GM18873 (cell line): ENCODE results near the gene OR2Y1.
"Not testable (repeated sequence)": the region's sequence is repeated elsewhere in the genome, so short reads cannot be mapped to it uniquely, and the experiment has no call there.

Source experiments
- ATAC-seq: cut with Tn5 transposase; IDR thresholded peaks from one replicate; pipeline ENCODE4 v1.9.1; 2021; ENCODE audit warnings: mild to moderate bottlenecking, moderate library complexity, moderate number of reproducible peaks; ENCODE audit not compliant: unreplicated experiment, low FRiP score

OR2Y1 gene, protein sequence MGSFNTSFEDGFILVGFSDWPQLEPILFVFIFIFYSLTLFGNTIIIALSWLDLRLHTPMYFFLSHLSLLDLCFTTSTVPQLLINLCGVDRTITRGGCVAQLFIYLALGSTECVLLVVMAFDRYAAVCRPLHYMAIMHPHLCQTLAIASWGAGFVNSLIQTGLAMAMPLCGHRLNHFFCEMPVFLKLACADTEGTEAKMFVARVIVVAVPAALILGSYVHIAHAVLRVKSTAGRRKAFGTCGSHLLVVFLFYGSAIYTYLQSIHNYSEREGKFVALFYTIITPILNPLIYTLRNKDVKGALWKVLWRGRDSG

DNA sequence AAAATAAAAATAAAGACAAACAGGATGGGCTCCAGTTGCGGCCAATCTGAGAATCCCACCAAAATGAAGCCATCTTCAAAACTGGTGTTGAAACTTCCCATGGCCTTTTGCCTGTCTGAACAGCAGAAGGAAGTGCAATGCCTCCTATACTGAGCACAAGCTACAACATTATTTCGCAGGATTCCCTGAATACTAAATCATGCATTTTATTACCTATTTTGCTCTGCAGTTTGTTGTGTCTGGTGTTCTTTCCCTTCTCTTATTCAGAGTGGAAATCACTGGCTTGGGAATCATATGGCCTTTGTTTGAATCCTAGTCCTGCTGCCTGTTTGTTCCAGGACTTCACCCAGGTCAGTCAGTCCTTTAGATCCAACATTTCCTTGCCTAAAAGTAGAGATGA is at the start of gene OR2Y1:
OR2Y1 (minus strand) TSS at position 101 of the 400 bp plus-strand sequence; CDS start at position 101, 0 bp downstream.
- ATAC-seq: no peak

GRCh38 chr5:180788651-180789410 is 49.0 kb upstream of the OR2Y1 start:
- ATAC-seq: not testable (repeated sequence)

DNA sequence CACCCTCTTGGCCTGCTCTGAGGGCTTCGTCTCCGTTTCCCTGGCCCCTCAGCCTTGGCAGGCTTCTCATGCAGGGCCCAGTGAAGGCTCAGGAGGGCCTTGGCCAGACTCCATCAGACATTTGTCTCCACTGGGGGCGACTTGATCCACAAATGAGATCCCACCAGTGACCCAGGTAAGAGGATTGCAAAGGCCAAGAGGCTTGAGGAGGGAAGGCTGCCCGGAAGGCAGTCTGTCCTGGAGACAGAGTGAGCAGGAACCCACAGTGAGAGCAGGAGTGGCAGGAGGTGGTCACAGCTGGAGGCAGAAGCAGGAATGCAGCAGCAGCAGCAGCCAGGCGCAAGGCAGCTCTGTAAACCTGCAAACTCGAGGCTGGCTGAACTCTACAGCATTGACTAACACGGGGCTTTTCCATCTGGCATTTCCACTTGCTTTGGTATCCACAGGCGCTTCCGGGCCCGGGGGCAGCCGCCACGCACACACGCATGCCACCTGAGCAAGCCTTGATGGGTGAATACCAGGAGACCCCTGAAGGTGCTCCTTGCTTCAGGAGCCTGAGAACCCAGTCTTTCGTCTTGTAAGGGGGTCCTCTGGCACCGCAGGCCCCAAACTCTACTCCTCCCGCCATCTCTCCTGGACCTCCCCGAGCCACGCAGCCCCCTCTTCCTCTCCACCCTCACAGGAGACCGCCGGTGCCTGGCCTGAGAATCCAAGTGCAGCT is 48.0 kb upstream of the OR2Y1 start:
- no peak for ATAC-seq

DNA sequence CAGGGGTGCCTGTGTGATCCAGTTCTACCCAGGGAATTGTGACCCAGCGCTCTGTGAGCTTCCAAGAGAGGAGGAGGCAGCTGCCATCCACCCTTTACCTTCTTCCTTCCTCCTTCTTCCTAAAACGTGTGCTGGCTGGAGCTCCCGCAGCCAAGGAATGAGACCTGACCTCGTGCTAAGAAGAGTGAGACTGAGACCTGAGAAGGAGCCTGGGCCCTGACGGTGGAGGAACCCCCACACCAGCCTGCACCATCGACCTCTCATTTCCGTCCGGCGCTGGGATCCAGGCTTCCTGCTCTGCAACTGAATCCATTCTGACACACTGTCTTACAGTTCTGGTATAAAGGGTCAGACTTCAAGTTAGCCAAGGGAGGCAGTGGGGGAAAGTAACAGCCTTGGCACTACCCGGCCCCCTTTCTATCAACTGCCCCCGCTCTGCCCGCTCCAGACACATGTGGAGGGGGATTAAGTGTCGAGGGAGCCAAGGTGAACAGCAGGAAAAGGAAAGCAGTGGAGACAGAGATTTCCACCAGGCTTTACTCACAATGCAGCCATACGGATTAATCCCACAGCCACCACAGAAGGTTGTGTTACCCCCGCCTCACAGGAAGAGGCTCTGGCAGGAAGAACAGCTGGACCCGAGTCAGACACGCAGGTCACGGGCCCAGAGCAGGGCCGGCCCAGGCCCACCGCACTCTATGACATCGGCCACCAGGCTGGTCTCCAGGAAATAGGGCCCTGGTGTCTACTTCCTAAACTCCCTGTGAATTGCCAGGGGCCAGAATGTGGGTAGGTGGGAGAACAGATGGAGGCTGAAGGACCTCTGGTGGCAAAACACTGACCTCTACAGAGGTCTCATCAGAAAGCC is 46.9 kb upstream of the OR2Y1 start:
- ATAC-seq: no peak

DNA sequence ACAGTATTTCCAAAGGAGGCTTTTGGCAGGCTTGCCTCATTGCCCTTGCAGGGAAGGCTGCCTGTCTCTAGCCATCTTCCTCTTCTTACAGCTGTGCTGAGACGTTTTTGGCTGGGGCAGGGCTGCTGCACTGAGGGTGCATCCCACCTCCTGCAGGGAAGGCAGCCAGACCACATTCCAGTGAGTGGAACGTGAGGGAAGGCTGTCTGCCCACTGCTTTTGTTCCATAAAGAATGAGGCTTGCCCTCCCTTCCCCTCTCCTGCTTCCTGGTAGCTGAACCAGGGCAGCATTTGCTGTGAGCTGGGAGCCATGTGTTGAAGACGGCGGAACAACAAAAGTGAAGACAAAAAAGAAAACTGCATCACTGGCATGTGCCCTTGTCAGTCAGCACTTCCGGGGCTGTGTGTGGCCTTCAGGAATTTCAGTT is 46.0 kb upstream of the OR2Y1 start:
- ATAC-seq: no peak

DNA sequence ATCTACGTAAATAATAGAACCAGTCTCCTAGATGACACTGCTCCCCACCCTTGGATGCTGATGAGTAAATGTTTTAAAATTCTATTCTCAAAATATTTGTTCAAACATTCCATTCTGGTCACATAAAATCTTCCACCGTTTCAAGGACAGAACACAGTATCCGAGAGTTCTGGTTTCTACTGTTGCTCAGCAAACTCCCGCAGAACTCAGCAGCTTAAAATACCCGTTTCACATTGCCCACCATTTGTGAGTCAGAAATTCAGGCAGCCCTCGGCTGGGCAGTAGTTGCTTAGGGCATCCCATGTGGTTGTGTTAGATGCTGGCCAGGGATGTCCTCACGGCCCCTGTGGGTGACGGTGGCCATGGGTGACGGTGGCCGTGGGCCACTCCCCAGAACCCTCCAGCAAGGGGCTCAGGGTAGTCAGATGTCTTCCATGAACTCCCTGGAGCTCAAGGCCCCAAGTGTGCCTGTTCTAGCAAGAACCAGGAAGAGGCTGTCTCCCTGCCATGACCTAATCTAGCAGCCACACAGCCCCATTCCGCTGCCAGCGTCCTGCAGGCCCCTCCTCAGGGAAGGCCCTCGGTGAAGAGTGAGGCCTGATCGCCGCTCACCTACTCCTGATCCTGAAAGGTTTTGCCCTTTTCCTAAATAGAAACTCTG is 45.4 kb upstream of the OR2Y1 start:
- ATAC-seq: no peak

GRCh38 chr5:180784497-180785097 is 44.7 kb upstream of the OR2Y1 start:
- ATAC-seq: no peak

GRCh38 chr5:180783340-180784052 is 43.6 kb upstream of the OR2Y1 start:
- ATAC-seq: no peak

DNA sequence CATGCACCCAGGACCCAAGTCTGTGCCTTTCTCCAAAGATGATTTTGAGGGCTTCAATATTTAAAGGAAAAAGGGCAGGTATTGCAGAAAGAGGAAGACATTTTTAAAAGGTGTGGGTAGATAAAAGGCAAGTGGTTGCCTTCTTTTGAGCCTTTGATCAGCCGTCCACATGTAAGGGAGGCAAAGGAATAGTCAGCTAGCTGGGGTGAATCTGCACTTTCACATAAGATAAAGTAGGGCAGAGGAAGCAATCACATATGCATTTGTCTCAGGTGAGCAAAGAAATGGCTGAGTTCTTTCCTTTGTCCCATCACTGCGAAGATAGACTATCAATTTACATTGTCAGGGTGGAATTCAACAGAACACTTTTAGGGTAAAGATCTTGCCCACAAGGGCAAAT is 42.9 kb upstream of the OR2Y1 start:
- no peak for ATAC-seq

GRCh38 chr5:180781900-180782326 is 42.1 kb upstream of the OR2Y1 start:
- ATAC-seq: not testable (repeated sequence)

DNA sequence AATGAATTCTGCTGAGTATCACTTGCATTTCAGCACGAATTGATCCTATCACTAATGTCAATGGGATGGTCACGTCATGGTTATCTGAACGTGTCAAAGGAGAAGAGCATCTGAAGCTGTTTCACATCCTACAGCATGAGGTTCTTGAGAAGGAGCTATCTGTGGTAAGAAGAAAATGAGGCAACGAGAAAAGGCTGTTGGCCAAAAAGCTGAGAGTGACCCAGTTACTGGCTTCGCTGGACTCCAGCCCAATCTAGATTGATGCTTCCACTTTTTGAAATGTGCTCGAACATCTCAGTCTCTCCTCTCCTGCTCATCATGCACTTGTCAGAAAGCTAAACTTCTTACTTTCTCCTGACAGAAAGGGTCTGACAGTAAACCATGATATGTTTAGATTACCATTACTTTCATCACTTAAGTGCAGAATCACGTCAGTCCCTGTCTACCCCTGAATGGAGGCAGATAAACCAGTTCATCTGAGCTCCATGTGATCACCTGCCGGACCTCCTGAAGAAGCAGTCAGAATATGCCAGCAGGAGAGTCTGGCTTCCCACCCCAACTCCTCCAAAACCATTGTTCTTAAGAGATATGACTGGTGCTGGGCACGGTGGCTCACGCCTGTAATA is 40.2 kb upstream of the OR2Y1 start:
- ATAC-seq: no peak

DNA sequence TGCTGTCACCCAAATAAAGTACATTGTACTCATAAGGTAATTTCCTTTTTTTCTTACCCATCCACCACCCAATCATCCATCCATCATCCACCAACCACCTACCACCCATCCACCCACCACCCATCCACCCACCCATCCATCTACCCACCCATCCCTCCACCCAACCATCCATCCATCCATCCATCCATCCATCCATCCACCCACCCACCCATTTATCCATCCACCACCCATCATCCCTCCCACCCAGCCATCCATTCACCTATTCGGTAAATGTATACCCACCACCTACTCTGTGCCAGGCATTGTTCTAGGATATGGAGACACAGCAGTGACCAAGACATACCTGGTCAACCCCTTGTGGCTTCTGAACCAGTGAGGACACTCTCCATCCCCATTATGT is 37.6 kb upstream of the OR2Y1 start:
- no peak for ATAC-seq

GRCh38 chr5:180776376-180776775 is 36.5 kb upstream of the OR2Y1 start:
- ATAC-seq: no peak

GRCh38 chr5:180775624-180776023 is 35.8 kb upstream of the OR2Y1 start:
- no peak for ATAC-seq

GRCh38 chr5:180771839-180772238 is 32.0 kb upstream of the OR2Y1 start:
- ATAC-seq: no peak

DNA sequence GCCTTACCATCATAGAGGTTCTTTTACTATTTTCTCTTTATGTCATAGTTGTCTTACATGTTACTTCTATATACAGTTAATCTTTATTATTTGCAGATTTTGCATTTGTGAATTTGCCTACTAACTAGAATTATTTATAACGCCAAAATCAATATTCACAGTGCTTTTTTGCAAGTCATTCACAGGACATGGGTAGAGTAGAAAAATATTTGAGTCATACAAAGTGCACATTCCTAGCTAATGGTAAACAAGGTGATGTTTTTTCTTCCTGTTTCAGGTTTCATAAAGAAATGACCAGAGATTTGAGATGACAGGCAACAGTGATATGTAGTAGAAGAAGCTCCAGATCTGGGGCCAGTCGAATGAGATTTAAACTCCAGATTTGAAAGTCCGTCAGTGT is 30.0 kb upstream of the OR2Y1 start:
- ATAC-seq: no peak

DNA sequence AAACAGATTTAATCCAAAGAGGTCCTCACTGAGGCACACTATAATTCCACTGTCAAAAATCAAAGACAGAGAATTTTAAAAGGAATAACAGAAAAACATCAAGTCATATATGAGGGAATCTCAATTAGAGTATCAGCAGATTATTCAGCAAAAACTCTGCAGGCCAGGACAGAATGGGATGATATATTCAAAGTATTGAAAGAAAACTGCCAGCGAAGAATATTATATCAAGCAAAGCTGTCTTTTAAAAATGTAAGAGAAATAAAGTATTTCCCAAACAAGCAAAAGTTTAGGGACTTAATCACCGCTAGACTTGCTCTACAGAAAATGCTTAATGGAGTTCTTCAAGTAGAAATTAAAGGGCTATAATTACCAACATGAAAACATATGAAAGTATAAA is 15.7 kb upstream of the OR2Y1 start:
- ATAC-seq: no peak

GRCh38 chr5:180744253-180744652 is 4.4 kb upstream of the OR2Y1 start:
- no peak for ATAC-seq
